Naive thymus-derived CD8-positive, alpha-beta T cell (primary cell): Measurements from ENCODE around the gene VAMP4. TPM values are rescaled to one million over a fixed set of nuclear protein-coding genes. Genes with fewer than 3 reads are reported as not detected.
A peak's percentile ranks its signal among the peaks of the same experiment; 100 is the strongest.
"Not testable (repeated sequence)": the region's sequence is repeated elsewhere in the genome, so short reads cannot be mapped to it uniquely, and the experiment has no call there.

Source experiments
- ATAC-seq, 2 donors: fragments of 150-1000 bp; cut with Tn5 transposase in 1 of 2; sonication (Bioruptor Pico), chemical (Tn5 transposase) in 1 of 2; 1 replicate in 1 of 2; 2 replicates in 1 of 2; pipeline ENCODE4 v1.10.0; 2021; ENCODE audit warnings: mild to moderate bottlenecking in 2 of 2, moderate library complexity in 2 of 2
- POLR2A ChIA-PET: fragments of 350-600 bp; sonication (Branson Sonifier 250); formaldehyde crosslinking; loops from one replicate; lab custom pipeline; 2021; ENCODE audit warnings: antibody characterized with exemption; lab: Charles Lee
- DNase-seq, 10 donors: peaks; one replicate each; pipeline versions ENCODE4 v3.0.0 to v3.0.0-alpha.2; 2020 to 2022
- H3K27ac Mint-ChIP-seq, 10 donors: one replicate each; pipeline ENCODE4 v1.8.0; 2020 to 2022; ENCODE audit warnings: mild to moderate bottlenecking in 10 of 10, mixed read lengths in 10 of 10, moderate library complexity in 4 of 10, inconsistent platforms in 1 of 10
- H3K27me3 Mint-ChIP-seq, 5 donors: one replicate each; pipeline ENCODE4 v1.8.0; 2021 to 2022; ENCODE audit warnings: mixed read lengths in 5 of 5
- H3K36me3 Mint-ChIP-seq, 3 donors: one replicate each; pipeline ENCODE4 v1.8.0; 2020 to 2022; ENCODE audit warnings: mixed read lengths in 3 of 3, mild to moderate bottlenecking in 2 of 3, inconsistent platforms in 1 of 3
- H3K4me1 Mint-ChIP-seq, 4 donors: one replicate each; pipeline ENCODE4 v1.8.0; 2021 to 2022; ENCODE audit warnings: mixed read lengths in 4 of 4
- H3K4me3 Mint-ChIP-seq, 10 donors: one replicate each; pipeline ENCODE4 v1.8.0; 2020 to 2022; ENCODE audit warnings: mild to moderate bottlenecking in 10 of 10, mixed read lengths in 10 of 10, moderate library complexity in 6 of 10, inconsistent platforms in 1 of 10
- H3K9me3 Mint-ChIP-seq, 9 donors: one replicate each; pipeline ENCODE4 v1.8.0; 2020 to 2022; ENCODE audit warnings: mixed read lengths in 9 of 9, mild to moderate bottlenecking in 3 of 9, inconsistent platforms in 1 of 9, moderate library complexity in 1 of 9
- polyA plus RNA-seq, 3 donors: library from polyadenylated mRNA; unstranded; fragments of 300-500 nt; fragmentation: Illumina TruSeq; gene quantifications; one replicate each; pipeline ENCODE4 v1.2.3, GENCODE V29; 2021
- total RNA-seq, 8 experiments: library from RNA in 2 of 8; stranded (reverse) in 2 of 8; gene quantifications; one replicate each; pipeline ENCODE4 v1.2.3 and lab custom pipeline; 2021 to 2026

Gene VAMP4
- total and polyA plus RNA-seq, 5 experiments from 2014 or later, result 18.3 to 28.0 (median 19.9) TPM

- Mint-ChIP-seq H3K4me1 (peaks cover 16 to 43% (median 35%) of the 10 kb centered on the region in 4 donors), H3K27ac (peak overlapping the region in 2 of 10 donors; percentile 24 to 26), H3K36me3 (no peaks in the 10 kb centered on the region), H3K9me3 (no peaks in the 10 kb centered on the region), H3K27me3 (no peaks in the 10 kb centered on the region), H3K4me3 (peak overlapping the region in 2 of 10 donors; percentile 15 to 29)
- no peak for DNase-seq
- POLR2A ChIA-PET, result no interaction called here
- ATAC-seq, result no peak
Observed at GRCh38 chr1:171744986-171745385, 3.1 kb upstream of the VAMP4 start.

DNA sequence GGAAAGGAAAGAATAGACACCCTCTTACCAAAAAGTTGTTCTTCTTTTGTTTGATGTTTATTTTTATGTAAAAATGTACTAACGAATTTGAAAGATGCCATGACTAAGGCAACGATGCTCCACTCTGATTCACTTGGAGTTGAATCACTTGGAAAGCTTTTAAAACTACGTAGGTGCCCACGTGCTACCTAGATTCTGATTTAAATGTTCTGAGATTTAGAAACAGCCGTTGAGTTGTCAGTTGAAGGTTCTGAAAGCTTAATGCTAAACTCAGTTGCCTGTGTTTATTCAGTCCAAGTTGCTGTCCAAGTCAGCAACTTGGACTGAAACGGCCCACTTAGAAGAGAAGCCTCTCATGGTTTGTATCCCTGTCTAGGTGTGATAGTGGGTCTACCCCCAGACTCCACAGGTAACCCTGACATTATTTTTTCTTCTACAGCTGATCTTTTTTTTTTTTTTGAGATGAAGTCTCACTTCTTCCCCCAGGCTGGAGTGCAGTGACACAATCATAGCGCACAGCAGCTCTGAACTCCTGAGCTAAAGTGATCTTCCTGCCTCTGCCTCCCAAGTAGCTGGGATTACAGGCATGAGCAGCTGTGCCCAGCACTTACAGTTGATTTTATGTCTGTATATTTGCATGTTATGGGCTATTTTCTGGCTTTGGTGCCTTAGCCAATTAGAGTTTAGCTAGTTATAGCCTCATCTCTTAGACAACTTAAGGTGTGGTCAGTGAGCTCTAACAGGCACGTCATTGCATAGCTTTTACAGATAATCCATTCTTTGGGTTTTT lies 1.4 kb upstream of the VAMP4 start:
- ATAC-seq, result no peak
- POLR2A ChIA-PET, result interaction anchor here (0.9 to 5.8 kb wide), 9 partner anchors 11 to 1850 kb away, joined by 3 to 124 read pairs (median 4); partner anchors contain the start of genes METTL13, PRRC2C, SCYL3 and SUCO
- H3K36me3 Mint-ChIP-seq, result peaks cover 0 to 5% (median 0%) of the 10 kb centered on the region in 3 donors

GRCh38 chr1:171742577-171742922 lies 685 bp upstream of the VAMP4 start:
- ATAC-seq (peak; percentile 4 to 10), DNase-seq (peak in 2 of 10 donors; percentile 4 to 63)
- peaks cover 0 to 9% (median 0%) of the 10 kb centered on the region in 3 donors for H3K36me3 Mint-ChIP-seq
- peak overlapping the region; percentile 98 to 100 (median 100) for H3K27ac Mint-ChIP-seq
- H3K9me3 Mint-ChIP-seq, result no peaks in the 10 kb centered on the region
- POLR2A ChIA-PET, result interaction anchor here (0.5 to 5.8 kb wide), 12 partner anchors 12 to 1849 kb away, joined by 3 to 124 read pairs (median 4); partner anchors contain the start of genes DNM3, METTL13, PRRC2C and SCYL3
- H3K27me3 Mint-ChIP-seq, result no peaks in the 10 kb centered on the region
- H3K4me1 Mint-ChIP-seq, result peaks cover 29 to 59% (median 52%) of the 10 kb centered on the region in 4 donors
- H3K4me3 Mint-ChIP-seq, result peak overlapping the region; percentile 93 to 100 (median 100)

More for the DNA sequence above, 1.4 kb upstream of the VAMP4 start:
- Mint-ChIP-seq H3K4me3 (peak overlapping the region; percentile 93 to 100 (median 100)), H3K9me3 (no peaks in the 10 kb centered on the region), H3K27ac (peak overlapping the region; percentile 98 to 100 (median 100)), H3K27me3 (no peaks in the 10 kb centered on the region), H3K4me1 (peaks cover 29 to 59% (median 52%) of the 10 kb centered on the region in 4 donors)
- peak in 3 of 10 donors; percentile 9 to 25 (median 24) for DNase-seq

DNA sequence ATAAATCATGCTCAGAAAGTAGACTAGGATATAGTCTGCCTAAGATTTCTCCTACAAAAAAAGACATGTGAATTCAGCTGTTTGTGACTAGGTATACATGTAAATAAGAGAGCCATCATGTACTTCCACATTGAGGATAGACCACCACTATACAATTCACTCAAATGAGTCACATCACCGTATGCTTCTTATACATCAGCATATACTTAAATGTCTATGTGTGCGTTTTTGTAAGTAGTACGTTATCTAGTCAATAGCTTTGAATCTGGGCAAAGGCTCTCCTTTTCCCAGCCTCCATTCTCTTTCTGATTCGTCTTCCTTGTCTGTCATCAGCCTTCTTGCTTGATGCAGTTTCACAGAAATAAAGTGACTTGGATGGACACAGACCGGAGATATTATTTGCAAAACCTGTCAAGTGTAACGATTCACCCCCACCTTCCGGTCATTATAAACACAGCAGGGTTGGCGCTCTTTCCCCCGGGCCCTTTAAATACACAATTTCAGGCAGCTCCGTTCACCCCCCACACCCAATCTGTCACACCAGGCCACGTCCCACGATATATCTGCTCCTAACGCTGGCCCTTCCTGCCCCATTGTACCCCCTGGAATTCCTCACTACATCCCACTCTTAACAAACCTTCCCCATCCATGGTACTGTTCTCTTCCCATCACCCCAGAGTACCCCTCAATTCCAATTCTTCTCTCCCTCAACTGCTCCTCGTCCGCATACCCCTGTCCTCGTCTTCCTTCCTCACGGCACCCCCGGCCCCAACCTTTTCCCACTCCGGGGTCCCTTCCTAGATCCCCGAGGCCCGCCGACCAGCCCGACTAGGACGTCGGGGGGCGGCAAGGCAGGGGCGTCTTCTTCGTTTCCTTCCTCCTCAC lies 636 bp downstream of the VAMP4 start:
- H3K36me3 Mint-ChIP-seq, result peaks cover 4 to 18% (median 6%) of the 10 kb centered on the region in 3 donors
- peak; percentile 17 to 22 for ATAC-seq
- peak overlapping the region; percentile 98 to 100 (median 100) for H3K27ac Mint-ChIP-seq
- peak overlapping the region; percentile 93 to 100 (median 100) for H3K4me3 Mint-ChIP-seq
- H3K9me3 Mint-ChIP-seq, result no peaks in the 10 kb centered on the region
- H3K4me1 Mint-ChIP-seq, result peaks cover 32 to 67% (median 57%) of the 10 kb centered on the region in 4 donors
- DNase-seq, result peak; percentile 1 to 61 (median 31)
- no peaks in the 10 kb centered on the region for H3K27me3 Mint-ChIP-seq
- POLR2A ChIA-PET, result interaction anchor here (0.9 to 5.8 kb wide), 8 partner anchors 8 to 255 kb away, joined by 3 to 124 read pairs (median 7); partner anchors contain the start of genes DNM3, METTL13 and PRRC2C

GRCh38 chr1:171740356-171740863 lies 1.5 kb downstream of the VAMP4 start:
- no peak for ATAC-seq
- POLR2A ChIA-PET, result interaction anchor here (0.9 to 5.8 kb wide), 2 partner anchors 11 to 40 kb away, joined by 3 to 124 read pairs; partner anchors contain the start of gene METTL13
- Mint-ChIP-seq H3K36me3 (peaks cover 6 to 26% (median 14%) of the 10 kb centered on the region in 3 donors), H3K9me3 (no peaks in the 10 kb centered on the region), H3K4me1 (peaks cover 32 to 67% (median 61%) of the 10 kb centered on the region in 4 donors), H3K4me3 (peak overlapping the region; percentile 93 to 100 (median 100)), H3K27me3 (no peaks in the 10 kb centered on the region), H3K27ac (peak overlapping the region in 8 of 10 donors; percentile 6 to 100 (median 77))
- no peak for DNase-seq

DNA sequence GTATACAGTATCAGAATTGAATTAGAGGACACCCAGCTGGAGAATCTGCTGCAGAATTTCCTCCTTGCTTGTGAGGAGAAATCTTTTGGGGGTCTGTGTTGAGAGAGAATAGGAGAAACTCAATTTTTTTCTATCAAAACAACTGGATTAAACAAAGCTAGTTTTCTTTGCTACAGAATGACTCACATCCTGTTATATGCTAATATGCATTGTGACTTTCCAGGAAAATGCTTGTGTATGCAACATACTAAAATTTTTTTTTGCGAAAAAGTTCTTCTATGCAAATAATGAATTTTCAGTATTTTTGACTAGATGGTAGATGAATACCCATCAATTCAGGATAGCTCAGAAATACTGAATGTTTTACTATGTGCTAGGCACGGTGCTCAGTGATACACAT lies 2.2 kb downstream of the VAMP4 start:
- Mint-ChIP-seq H3K9me3 (no peaks in the 10 kb centered on the region), H3K4me1 (peaks cover 35 to 67% (median 63%) of the 10 kb centered on the region in 4 donors), H3K36me3 (peaks cover 8 to 32% (median 17%) of the 10 kb centered on the region in 3 donors), H3K27me3 (no peaks in the 10 kb centered on the region), H3K27ac (peak overlapping the region in 6 of 10 donors; percentile 38 to 100 (median 80)), H3K4me3 (peak overlapping the region in 9 of 10 donors; percentile 14 to 100 (median 71))
- ATAC-seq, result no peak
- POLR2A ChIA-PET, result interaction anchor here (5.8 kb wide), 1 partner anchor 41 kb away, joined by 124 read pairs; the partner anchor contains the start of gene METTL13
- DNase-seq, result no peak

- H3K27me3 Mint-ChIP-seq, result no peaks in the 10 kb centered on the region
- H3K4me3 Mint-ChIP-seq, result no peak overlapping the region
- ATAC-seq (no peak), DNase-seq (no peak)
- POLR2A ChIA-PET, result interaction anchor here (5.8 kb wide), 1 partner anchor 42 kb away, joined by 124 read pairs; the partner anchor contains the start of gene METTL13
- H3K9me3 Mint-ChIP-seq, result no peaks in the 10 kb centered on the region
- H3K27ac Mint-ChIP-seq, result peak overlapping the region in 8 of 10 donors; percentile 12 to 100 (median 66)
- H3K36me3 Mint-ChIP-seq, result peaks cover 8 to 38% (median 17%) of the 10 kb centered on the region in 3 donors
- peaks cover 36 to 67% (median 60%) of the 10 kb centered on the region in 4 donors for H3K4me1 Mint-ChIP-seq
Observed at GRCh38 chr1:171738911-171739310, 3.0 kb downstream of the VAMP4 start.

DNA sequence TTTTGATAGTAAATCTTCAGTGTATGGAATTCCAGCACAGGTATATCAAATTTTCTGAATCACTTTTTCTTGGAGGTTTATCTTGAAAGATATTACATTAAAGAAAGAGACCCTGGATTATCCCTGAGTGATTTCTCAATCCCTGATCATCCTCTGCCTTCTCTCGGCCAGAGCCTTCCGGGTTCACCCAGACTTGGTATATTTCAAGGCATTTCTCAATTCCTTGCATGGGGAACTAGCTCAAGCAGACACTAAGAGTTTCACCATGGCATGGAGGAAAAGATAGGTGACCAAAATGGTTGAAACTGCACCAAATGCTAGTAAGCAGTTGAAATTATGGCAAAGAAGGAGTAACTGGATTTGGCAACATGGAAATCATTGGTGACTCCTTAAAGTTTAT lies 5.7 kb downstream of the VAMP4 start:
- Mint-ChIP-seq H3K4me1 (peaks cover 27 to 57% (median 44%) of the 10 kb centered on the region in 4 donors), H3K36me3 (peaks cover 8 to 51% (median 21%) of the 10 kb centered on the region in 3 donors), H3K4me3 (no peak overlapping the region), H3K27me3 (no peaks in the 10 kb centered on the region), H3K27ac (no peak overlapping the region), H3K9me3 (no peaks in the 10 kb centered on the region)
- POLR2A ChIA-PET, result interaction anchor here (0.7 kb wide), 1 partner anchor 253 kb away, joined by 5 read pairs; no protein-coding TSS in a partner anchor
- ATAC-seq (no peak), DNase-seq (no peak)

- no peak overlapping the region for H3K4me3 Mint-ChIP-seq
- H3K27me3 Mint-ChIP-seq, result no peaks in the 10 kb centered on the region
- POLR2A ChIA-PET, result no interaction called here
- no peaks in the 10 kb centered on the region for H3K9me3 Mint-ChIP-seq
- peaks cover 16 to 31% (median 25%) of the 10 kb centered on the region in 4 donors for H3K4me1 Mint-ChIP-seq
- peaks cover 11 to 63% (median 31%) of the 10 kb centered on the region in 3 donors for H3K36me3 Mint-ChIP-seq
- H3K27ac Mint-ChIP-seq, result peak overlapping the region in 1 of 10 donors; percentile 85
- DNase-seq (no peak), ATAC-seq (no peak)
Observed at GRCh38 chr1:171730052-171730451, 11.8 kb downstream of the VAMP4 start.

DNA sequence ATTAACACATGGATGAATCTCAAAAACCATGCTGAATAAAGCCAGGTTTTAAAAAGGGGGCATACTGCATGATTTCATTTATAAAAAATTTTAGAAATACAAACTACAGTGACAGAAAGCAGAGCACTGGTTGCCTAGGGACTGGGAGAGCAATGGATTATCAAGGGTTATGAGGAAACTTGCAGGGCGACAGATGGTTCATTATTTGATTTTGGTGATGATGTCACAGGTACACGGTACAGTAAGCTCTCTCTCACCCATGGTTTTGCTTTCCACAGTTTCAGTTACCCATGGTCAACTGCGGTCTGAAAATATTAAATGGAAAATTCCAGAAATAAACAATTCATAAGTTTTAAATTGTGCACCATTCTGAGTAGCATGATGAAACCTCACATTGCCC lies 14.1 kb downstream of the VAMP4 start:
- Mint-ChIP-seq H3K27me3 (no peaks in the 10 kb centered on the region), H3K4me3 (no peak overlapping the region), H3K36me3 (peaks cover 20 to 66% (median 46%) of the 10 kb centered on the region in 3 donors), H3K4me1 (peaks cover 14 to 31% (median 20%) of the 10 kb centered on the region in 4 donors), H3K27ac (peak overlapping the region in 1 of 10 donors; percentile 5), H3K9me3 (peaks cover 0 to 18% (median 9%) of the 10 kb centered on the region in 9 donors)
- DNase-seq, result no peak
- ATAC-seq, result no peak
- POLR2A ChIA-PET, result no interaction called here

DNA sequence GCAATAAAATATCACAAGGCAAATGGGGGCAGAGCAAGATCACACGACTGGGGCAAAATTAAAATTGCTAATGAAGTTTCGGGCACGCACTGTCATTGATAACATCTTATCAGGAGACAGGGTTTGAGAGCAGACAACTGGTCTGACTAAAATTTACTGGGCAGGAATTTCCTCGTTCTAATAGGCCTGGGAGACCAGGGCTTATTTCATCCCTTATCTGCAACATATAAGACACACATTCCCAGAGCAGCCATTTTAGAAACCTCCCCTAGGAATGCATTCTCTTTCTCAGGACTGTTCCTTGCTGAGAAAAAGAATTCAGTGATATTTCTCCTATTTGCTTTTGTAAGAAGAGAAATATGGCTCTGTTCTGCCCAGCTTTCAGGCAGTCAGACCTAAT lies 18.7 kb downstream of the VAMP4 start:
- peaks cover 3 to 18% (median 17%) of the 10 kb centered on the region in 4 donors for H3K4me1 Mint-ChIP-seq
- ATAC-seq, H3K27ac Mint-ChIP-seq, POLR2A ChIA-PET, H3K27me3 Mint-ChIP-seq, H3K4me3 Mint-ChIP-seq, DNase-seq: not testable (repeated sequence)
- H3K9me3 Mint-ChIP-seq, result peaks cover 0 to 27% (median 12%) of the 10 kb centered on the region in 9 donors
- H3K36me3 Mint-ChIP-seq, result peaks cover 21 to 59% (median 51%) of the 10 kb centered on the region in 3 donors
